ENCODE data around the gene HDAC9.

Gene HDAC9

DNA sequence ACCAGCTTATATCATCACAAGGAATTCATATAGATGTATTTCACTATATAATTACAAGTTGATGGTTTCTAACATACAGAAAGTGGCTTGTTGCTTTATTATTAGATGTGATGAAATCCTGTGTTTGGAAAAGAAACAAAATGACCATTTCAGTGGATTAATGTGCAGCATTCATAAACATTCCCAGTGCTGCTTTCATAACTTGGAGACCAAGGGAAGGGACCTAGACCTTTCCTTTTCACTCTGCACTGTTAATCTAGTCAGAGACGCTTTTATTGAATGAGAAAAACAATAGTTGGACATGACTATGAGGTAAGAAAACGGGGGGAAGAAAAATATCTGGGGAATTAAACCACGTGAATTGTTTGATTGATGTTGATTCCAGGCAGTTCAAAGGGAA, 160.0 kb downstream of the HDAC9 start:
- TF ChIP-seq, protein P1, sequence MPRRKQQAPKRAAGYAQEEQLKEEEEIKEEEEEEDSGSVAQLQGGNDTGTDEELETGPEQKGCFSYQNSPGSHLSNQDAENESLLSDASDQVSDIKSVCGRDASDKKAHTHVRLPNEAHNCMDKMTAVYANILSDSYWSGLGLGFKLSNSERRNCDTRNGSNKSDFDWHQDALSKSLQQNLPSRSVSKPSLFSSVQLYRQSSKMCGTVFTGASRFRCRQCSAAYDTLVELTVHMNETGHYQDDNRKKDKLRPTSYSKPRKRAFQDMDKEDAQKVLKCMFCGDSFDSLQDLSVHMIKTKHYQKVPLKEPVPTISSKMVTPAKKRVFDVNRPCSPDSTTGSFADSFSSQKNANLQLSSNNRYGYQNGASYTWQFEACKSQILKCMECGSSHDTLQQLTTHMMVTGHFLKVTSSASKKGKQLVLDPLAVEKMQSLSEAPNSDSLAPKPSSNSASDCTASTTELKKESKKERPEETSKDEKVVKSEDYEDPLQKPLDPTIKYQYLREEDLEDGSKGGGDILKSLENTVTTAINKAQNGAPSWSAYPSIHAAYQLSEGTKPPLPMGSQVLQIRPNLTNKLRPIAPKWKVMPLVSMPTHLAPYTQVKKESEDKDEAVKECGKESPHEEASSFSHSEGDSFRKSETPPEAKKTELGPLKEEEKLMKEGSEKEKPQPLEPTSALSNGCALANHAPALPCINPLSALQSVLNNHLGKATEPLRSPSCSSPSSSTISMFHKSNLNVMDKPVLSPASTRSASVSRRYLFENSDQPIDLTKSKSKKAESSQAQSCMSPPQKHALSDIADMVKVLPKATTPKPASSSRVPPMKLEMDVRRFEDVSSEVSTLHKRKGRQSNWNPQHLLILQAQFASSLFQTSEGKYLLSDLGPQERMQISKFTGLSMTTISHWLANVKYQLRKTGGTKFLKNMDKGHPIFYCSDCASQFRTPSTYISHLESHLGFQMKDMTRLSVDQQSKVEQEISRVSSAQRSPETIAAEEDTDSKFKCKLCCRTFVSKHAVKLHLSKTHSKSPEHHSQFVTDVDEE (CRISPR knock-in tag; IDR thresholded peaks at IDR 0.05), result no peak
- TF ChIP-seq PPARA (CRISPR knock-in tag; IDR thresholded peaks at IDR 0.05; ENCODE audit: borderline replicate concordance) (no peak), GLIS3 (CRISPR knock-in tag; IDR thresholded peaks at IDR 0.05) (no peak), TCF4 (CRISPR knock-in tag; IDR thresholded peaks at IDR 0.05; ENCODE audit: borderline replicate concordance) (no peak), ZFP30 (CRISPR knock-in tag; IDR thresholded peaks at IDR 0.05) (no peak)
- TF ChIP-seq, protein P2, sequence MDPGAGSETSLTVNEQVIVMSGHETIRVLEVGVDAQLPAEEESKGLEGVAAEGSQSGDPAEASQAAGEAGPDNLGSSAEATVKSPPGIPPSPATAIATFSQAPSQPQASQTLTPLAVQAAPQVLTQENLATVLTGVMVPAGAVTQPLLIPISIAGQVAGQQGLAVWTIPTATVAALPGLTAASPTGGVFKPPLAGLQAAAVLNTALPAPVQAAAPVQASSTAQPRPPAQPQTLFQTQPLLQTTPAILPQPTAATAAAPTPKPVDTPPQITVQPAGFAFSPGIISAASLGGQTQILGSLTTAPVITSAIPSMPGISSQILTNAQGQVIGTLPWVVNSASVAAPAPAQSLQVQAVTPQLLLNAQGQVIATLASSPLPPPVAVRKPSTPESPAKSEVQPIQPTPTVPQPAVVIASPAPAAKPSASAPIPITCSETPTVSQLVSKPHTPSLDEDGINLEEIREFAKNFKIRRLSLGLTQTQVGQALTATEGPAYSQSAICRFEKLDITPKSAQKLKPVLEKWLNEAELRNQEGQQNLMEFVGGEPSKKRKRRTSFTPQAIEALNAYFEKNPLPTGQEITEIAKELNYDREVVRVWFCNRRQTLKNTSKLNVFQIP (CRISPR knock-in tag; IDR thresholded peaks at IDR 0.05; ENCODE audit: borderline replicate concordance, low read depth), result no peak
- ATAC-seq, result no peak

DNA sequence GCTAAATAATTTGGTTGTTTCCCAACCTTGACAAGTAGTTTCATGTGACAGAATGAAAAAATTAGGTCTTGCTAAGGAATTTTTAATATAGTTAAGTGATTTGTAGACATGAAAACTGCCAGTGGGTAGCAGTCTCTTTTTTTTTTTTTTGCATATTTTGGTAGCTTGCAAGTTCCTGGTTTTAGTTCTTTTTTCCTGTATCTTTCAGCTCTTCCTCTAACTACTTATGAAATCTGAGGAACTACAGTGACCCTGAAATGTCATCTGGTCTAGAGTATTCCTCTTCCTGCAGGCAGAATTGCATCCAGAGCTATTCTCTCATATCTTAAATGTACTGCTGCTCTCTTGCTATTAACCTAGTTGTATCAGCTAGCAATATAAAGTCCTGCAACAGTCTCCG, 160.4 kb downstream of the HDAC9 start:
- no peak for ATAC-seq

DNA sequence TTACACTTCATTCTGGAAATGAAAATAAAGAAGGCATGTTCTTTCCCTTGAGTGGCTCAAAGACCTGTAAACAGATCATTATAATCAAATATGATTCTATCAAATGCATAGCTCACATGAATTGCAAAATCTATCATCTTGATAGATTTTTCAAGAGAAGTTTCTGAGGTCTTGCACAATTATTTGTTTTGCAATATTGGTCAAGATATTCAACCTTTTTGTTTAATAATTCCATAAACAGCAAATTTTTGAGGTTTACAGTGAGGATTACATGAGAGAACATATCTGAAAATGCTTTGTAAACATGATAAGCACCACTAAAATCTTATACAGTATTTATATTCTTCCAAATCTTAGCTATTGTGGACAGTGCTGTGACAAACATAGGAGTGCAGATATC, 160.8 kb downstream of the HDAC9 start:
- no peak for TF ChIP-seq TCF4 (CRISPR knock-in tag; IDR thresholded peaks at IDR 0.05; ENCODE audit: borderline replicate concordance)
- TF ChIP-seq ZNF70 (CRISPR knock-in tag; IDR thresholded peaks at IDR 0.05), result no peak
- TF ChIP-seq ZFP3 (CRISPR knock-in tag; IDR thresholded peaks at IDR 0.05), result no peak
- no peak for TF ChIP-seq SNAI2 (CRISPR knock-in tag; IDR thresholded peaks at IDR 0.05)
- TF ChIP-seq ZFP30 (CRISPR knock-in tag; IDR thresholded peaks at IDR 0.05), result no peak
- no peak for TF ChIP-seq ISL1 (CRISPR knock-in tag; IDR thresholded peaks at IDR 0.05)
- no peak for TF ChIP-seq OSR1 (CRISPR knock-in tag; IDR thresholded peaks at IDR 0.05)
- no peak for TF ChIP-seq ZNF565 (CRISPR knock-in tag; conservative IDR thresholded peaks at IDR 0.05; ENCODE audit: low read depth)
- TF ChIP-seq, protein P3, sequence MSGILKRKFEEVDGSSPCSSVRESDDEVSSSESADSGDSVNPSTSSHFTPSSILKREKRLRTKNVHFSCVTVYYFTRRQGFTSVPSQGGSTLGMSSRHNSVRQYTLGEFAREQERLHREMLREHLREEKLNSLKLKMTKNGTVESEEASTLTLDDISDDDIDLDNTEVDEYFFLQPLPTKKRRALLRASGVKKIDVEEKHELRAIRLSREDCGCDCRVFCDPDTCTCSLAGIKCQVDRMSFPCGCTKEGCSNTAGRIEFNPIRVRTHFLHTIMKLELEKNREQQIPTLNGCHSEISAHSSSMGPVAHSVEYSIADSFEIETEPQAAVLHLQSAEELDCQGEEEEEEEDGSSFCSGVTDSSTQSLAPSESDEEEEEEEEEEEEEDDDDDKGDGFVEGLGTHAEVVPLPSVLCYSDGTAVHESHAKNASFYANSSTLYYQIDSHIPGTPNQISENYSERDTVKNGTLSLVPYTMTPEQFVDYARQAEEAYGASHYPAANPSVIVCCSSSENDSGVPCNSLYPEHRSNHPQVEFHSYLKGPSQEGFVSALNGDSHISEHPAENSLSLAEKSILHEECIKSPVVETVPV (CRISPR knock-in tag; IDR thresholded peaks at IDR 0.05), result no peak
- TF ChIP-seq CSDC2 (CRISPR knock-in tag; IDR thresholded peaks at IDR 0.05), result no peak
- no peak for TF ChIP-seq TOX (CRISPR knock-in tag; IDR thresholded peaks at IDR 0.05; ENCODE audit: borderline replicate concordance)
- no peak for TF ChIP-seq ZNF8 (CRISPR knock-in tag; IDR thresholded peaks at IDR 0.05)
- TF ChIP-seq, protein P4, sequence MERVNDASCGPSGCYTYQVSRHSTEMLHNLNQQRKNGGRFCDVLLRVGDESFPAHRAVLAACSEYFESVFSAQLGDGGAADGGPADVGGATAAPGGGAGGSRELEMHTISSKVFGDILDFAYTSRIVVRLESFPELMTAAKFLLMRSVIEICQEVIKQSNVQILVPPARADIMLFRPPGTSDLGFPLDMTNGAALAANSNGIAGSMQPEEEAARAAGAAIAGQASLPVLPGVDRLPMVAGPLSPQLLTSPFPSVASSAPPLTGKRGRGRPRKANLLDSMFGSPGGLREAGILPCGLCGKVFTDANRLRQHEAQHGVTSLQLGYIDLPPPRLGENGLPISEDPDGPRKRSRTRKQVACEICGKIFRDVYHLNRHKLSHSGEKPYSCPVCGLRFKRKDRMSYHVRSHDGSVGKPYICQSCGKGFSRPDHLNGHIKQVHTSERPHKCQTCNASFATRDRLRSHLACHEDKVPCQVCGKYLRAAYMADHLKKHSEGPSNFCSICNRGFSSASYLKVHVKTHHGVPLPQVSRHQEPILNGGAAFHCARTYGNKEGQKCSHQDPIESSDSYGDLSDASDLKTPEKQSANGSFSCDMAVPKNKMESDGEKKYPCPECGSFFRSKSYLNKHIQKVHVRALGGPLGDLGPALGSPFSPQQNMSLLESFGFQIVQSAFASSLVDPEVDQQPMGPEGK (CRISPR knock-in tag; IDR thresholded peaks at IDR 0.05; ENCODE audit: borderline replicate concordance), result no peak
- TF ChIP-seq, protein P1 (CRISPR knock-in tag; IDR thresholded peaks at IDR 0.05), result no peak
- no peak for TF ChIP-seq ESRRG (CRISPR knock-in tag; IDR thresholded peaks at IDR 0.05)
- no peak for TF ChIP-seq RARB (CRISPR knock-in tag; IDR thresholded peaks at IDR 0.05)
- TF ChIP-seq, protein P2 (CRISPR knock-in tag; IDR thresholded peaks at IDR 0.05; ENCODE audit: borderline replicate concordance, low read depth), result no peak
- TF ChIP-seq, protein P5, sequence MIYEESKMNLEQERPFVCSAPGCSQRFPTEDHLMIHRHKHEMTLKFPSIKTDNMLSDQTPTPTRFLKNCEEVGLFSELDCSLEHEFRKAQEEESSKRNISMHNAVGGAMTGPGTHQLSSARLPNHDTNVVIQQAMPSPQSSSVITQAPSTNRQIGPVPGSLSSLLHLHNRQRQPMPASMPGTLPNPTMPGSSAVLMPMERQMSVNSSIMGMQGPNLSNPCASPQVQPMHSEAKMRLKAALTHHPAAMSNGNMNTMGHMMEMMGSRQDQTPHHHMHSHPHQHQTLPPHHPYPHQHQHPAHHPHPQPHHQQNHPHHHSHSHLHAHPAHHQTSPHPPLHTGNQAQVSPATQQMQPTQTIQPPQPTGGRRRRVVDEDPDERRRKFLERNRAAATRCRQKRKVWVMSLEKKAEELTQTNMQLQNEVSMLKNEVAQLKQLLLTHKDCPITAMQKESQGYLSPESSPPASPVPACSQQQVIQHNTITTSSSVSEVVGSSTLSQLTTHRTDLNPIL (CRISPR knock-in tag; IDR thresholded peaks at IDR 0.05; ENCODE audit: low read depth), result no peak
- no peak for TF ChIP-seq BACH2 (CRISPR knock-in tag; IDR thresholded peaks at IDR 0.05; ENCODE audit: borderline replicate concordance)
- no peak for TF ChIP-seq ARNTL (CRISPR knock-in tag; IDR thresholded peaks at IDR 0.05; ENCODE audit: borderline replicate concordance, low read depth)
- no peak for ATAC-seq

More for the DNA sequence above, 160.4 kb downstream of the HDAC9 start:
- TF ChIP-seq CSDC2 (CRISPR knock-in tag; IDR thresholded peaks at IDR 0.05), result no peak
- no peak for TF ChIP-seq ZNF8 (CRISPR knock-in tag; IDR thresholded peaks at IDR 0.05)
- TF ChIP-seq OSR1 (CRISPR knock-in tag; IDR thresholded peaks at IDR 0.05), result no peak

Measured in SK-N-SH treated with all-trans-retinoic acid at 6 μM for 48 hours (cell line).